Measurements from ENCODE around the gene DBH.
"Not testable (repeated sequence)": the region's sequence is repeated elsewhere in the genome, so short reads cannot be mapped to it uniquely, and the experiment has no call there.

The DBH gene

GRCh38 chr9:133626008-133626407 lies 10.2 kb upstream of the DBH start:
- DNase-seq (ENCODE audit: low spot score): not testable (repeated sequence)

GRCh38 chr9:133627341-133627740 lies 8.8 kb upstream of the DBH start:
- no peak for DNase-seq (ENCODE audit: low spot score)

GRCh38 chr9:133628766-133629165 lies 7.4 kb upstream of the DBH start:
- DNase-seq (ENCODE audit: low spot score): no peak

- DNase-seq (ENCODE audit: low spot score): no peak
These were observed 6.7 kb upstream of the DBH start for GRCh38 chr9:133629221-133630110.

GRCh38 chr9:133631111-133631510 lies 5.1 kb upstream of the DBH start:
- no peak for DNase-seq (ENCODE audit: low spot score)

GRCh38 chr9:133632806-133633680 lies 3.1 kb upstream of the DBH start:
- no peak for DNase-seq (ENCODE audit: low spot score)

- no peak for DNase-seq (ENCODE audit: low spot score)
These were observed 2.5 kb upstream of the DBH start for GRCh38 chr9:133633681-133634080.

GRCh38 chr9:133634081-133634691 lies 2.0 kb upstream of the DBH start:
- DNase-seq (ENCODE audit: low spot score): no peak

- DNase-seq (ENCODE audit: low spot score): no peak
These were observed 1.1 kb upstream of the DBH start for GRCh38 chr9:133635098-133635497.

- DNase-seq (ENCODE audit: low spot score): no peak
These were observed 739 bp downstream of the DBH start for GRCh38 chr9:133636902-133637301.

GRCh38 chr9:133637451-133638055 lies 1.4 kb downstream of the DBH start:
- no peak for DNase-seq (ENCODE audit: low spot score)

GRCh38 chr9:133638076-133638475 lies 1.9 kb downstream of the DBH start:
- DNase-seq (ENCODE audit: low spot score): no peak

GRCh38 chr9:133638711-133639110 lies 2.5 kb downstream of the DBH start:
- DNase-seq (ENCODE audit: low spot score): no peak

GRCh38 chr9:133639613-133640012 lies 3.5 kb downstream of the DBH start:
- DNase-seq (ENCODE audit: low spot score): no peak

- no peak for DNase-seq (ENCODE audit: low spot score)
These were observed 4.0 kb downstream of the DBH start for GRCh38 chr9:133640160-133640559.

- DNase-seq (ENCODE audit: low spot score): no peak
These were observed 4.6 kb downstream of the DBH start for GRCh38 chr9:133640580-133641395.

- no peak for DNase-seq (ENCODE audit: low spot score)
These were observed 5.2 kb downstream of the DBH start for GRCh38 chr9:133641396-133641655.

- no peak for DNase-seq (ENCODE audit: low spot score)
These were observed 5.9 kb downstream of the DBH start for GRCh38 chr9:133641861-133642595.

- no peak for DNase-seq (ENCODE audit: low spot score)
These were observed 6.7 kb downstream of the DBH start for GRCh38 chr9:133642708-133643361.

- DNase-seq (ENCODE audit: low spot score): no peak
These were observed 7.2 kb downstream of the DBH start for GRCh38 chr9:133643362-133643755.

Data from RKO (cell line).